KMS-11 (cell line): Measurements from ENCODE around the gene SDC4.

ENCODE experiments used
- H2AFZ ChIP-seq: fragments of 200-600 bp; sonication (generic); 2 replicates; pipeline ENCODE4 v1.6.1; 2016; ENCODE audit warnings: antibody characterized with exemption, mixed run types, low read depth
- H3K27ac ChIP-seq: fragments of 200-600 bp; sonication (generic); 2 replicates; pipeline ENCODE4 v1.6.1; 2016; ENCODE audit warnings: mild to moderate bottlenecking, mixed run types
- H3K27me3 ChIP-seq: fragments of 200-600 bp; sonication (generic); 2 replicates; pipeline ENCODE4 v1.6.1; 2017; ENCODE audit warnings: mild to moderate bottlenecking, low read depth, mixed run types, moderate library complexity; ENCODE audit not compliant: insufficient read depth
- H3K36me3 ChIP-seq: fragments of 200-600 bp; sonication (generic); 2 replicates; pipeline ENCODE4 v1.6.1; 2017; ENCODE audit warnings: mild to moderate bottlenecking, mixed run types; ENCODE audit not compliant: insufficient read depth
- H3K4me1 ChIP-seq: fragments of 200-600 bp; sonication (generic); 2 replicates; pipeline ENCODE4 v1.6.1; 2016; ENCODE audit warnings: mild to moderate bottlenecking, low read depth, mixed run types; ENCODE audit not compliant: poor library complexity, severe bottlenecking
- H3K4me2 ChIP-seq: fragments of 200-600 bp; sonication (generic); 2 replicates; pipeline ENCODE4 v1.7.0; 2016; ENCODE audit warnings: mild to moderate bottlenecking, mixed run types
- H3K4me3 ChIP-seq: fragments of 200-600 bp; sonication (generic); IDR thresholded peaks from 2 replicates; pipeline ENCODE4 v1.6.1; 2017; ENCODE audit warnings: low read depth, low read length, mixed read lengths; ENCODE audit not compliant: insufficient read depth
- H3K79me2 ChIP-seq: fragments of 200-600 bp; sonication (generic); 2 replicates; pipeline ENCODE4 v1.6.1; 2016; ENCODE audit warnings: low read depth, mixed run types; ENCODE audit not compliant: insufficient read depth
- H3K9ac ChIP-seq: fragments of 200-600 bp; sonication (generic); 2 replicates; pipeline ENCODE4 v1.6.1; 2016; ENCODE audit warnings: mild to moderate bottlenecking, mixed run types
- H4K20me1 ChIP-seq: fragments of 200-600 bp; sonication (generic); 2 replicates; pipeline ENCODE4 v1.6.1; 2016; ENCODE audit warnings: mild to moderate bottlenecking, mixed run types; ENCODE audit not compliant: insufficient read depth
- CTCF ChIP-seq: fragments of 200-600 bp; sonication (generic); conservative IDR thresholded peaks from 2 replicates; pipeline ENCODE4 v1.6.1; 2017; ENCODE audit warnings: low read depth, mild to moderate bottlenecking, antibody characterized with exemption, low read length, moderate library complexity, mixed read lengths

SDC4 gene

GRCh38 chr20:45343532-45344167 lies 4.6 kb downstream of the SDC4 start:
- no peak overlapping the region for H3K4me3 ChIP-seq
- H4K20me1 ChIP-seq: no peaks in the 10 kb centered on the region
- H3K4me1 ChIP-seq: peaks cover 52% of the 10 kb centered on the region
- TF ChIP-seq CTCF: no peak
- no peak overlapping the region for H3K27ac ChIP-seq
- H3K36me3 ChIP-seq: no peaks in the 10 kb centered on the region
- no peak overlapping the region for H3K4me2 ChIP-seq
- H2AFZ ChIP-seq: no peak overlapping the region
- H3K79me2 ChIP-seq: no peaks in the 10 kb centered on the region; the same call in none of the 2 replicates
- H3K9ac ChIP-seq: no peak overlapping the region
- no peaks in the 10 kb centered on the region for H3K27me3 ChIP-seq

- Histone ChIP-seq H3K4me1 (peaks cover 54% of the 10 kb centered on the region), H3K27ac (no peak overlapping the region), H2AFZ (no peak overlapping the region), H3K4me2 (no peak overlapping the region), H3K36me3 (no peaks in the 10 kb centered on the region), H3K9ac (no peak overlapping the region), H3K4me3 (no peak overlapping the region), H4K20me1 (no peaks in the 10 kb centered on the region), H3K27me3 (no peaks in the 10 kb centered on the region), H3K79me2 (no peaks in the 10 kb centered on the region; the same call in none of the 2 replicates)
- no peak for TF ChIP-seq CTCF
Observed at GRCh38 chr20:45342855-45343531, 5.2 kb downstream of the SDC4 start.

- H3K79me2 ChIP-seq: no peaks in the 10 kb centered on the region; the same call in none of the 2 replicates
- no peaks in the 10 kb centered on the region for H4K20me1 ChIP-seq
- H3K4me2 ChIP-seq: no peak overlapping the region
- H3K27me3 ChIP-seq: no peaks in the 10 kb centered on the region
- peaks cover 53% of the 10 kb centered on the region for H3K4me1 ChIP-seq
- no peak overlapping the region for H2AFZ ChIP-seq
- no peak overlapping the region for H3K4me3 ChIP-seq
- H3K9ac ChIP-seq: no peak overlapping the region
- no peak for TF ChIP-seq CTCF
- no peak overlapping the region for H3K27ac ChIP-seq
- no peaks in the 10 kb centered on the region for H3K36me3 ChIP-seq
Observed at GRCh38 chr20:45341939-45342854, 6.0 kb downstream of the SDC4 start.

- no peak overlapping the region for H2AFZ ChIP-seq
- H3K9ac ChIP-seq: no peak overlapping the region
- H3K27ac ChIP-seq: no peak overlapping the region
- no peak overlapping the region for H3K4me2 ChIP-seq
- no peaks in the 10 kb centered on the region for H4K20me1 ChIP-seq
- no peaks in the 10 kb centered on the region for H3K36me3 ChIP-seq
- peaks cover 46% of the 10 kb centered on the region for H3K4me1 ChIP-seq
- no peaks in the 10 kb centered on the region; the same call in none of the 2 replicates for H3K79me2 ChIP-seq
- no peaks in the 10 kb centered on the region for H3K27me3 ChIP-seq
- TF ChIP-seq CTCF: no peak
- no peak overlapping the region for H3K4me3 ChIP-seq
Observed at GRCh38 chr20:45341579-45341938, 6.7 kb downstream of the SDC4 start.
